HS-27A (cell line): ENCODE measurements around the gene INKA1.
A peak's percentile ranks its signal among the peaks of the same experiment; 100 is the strongest.

Experiments
- DNase-seq: peaks from one replicate; pipeline ENCODE4 v3.0.0-alpha.2; 2012; ENCODE audit warnings: low read depth, missing footprints

INKA1 gene

DNA sequence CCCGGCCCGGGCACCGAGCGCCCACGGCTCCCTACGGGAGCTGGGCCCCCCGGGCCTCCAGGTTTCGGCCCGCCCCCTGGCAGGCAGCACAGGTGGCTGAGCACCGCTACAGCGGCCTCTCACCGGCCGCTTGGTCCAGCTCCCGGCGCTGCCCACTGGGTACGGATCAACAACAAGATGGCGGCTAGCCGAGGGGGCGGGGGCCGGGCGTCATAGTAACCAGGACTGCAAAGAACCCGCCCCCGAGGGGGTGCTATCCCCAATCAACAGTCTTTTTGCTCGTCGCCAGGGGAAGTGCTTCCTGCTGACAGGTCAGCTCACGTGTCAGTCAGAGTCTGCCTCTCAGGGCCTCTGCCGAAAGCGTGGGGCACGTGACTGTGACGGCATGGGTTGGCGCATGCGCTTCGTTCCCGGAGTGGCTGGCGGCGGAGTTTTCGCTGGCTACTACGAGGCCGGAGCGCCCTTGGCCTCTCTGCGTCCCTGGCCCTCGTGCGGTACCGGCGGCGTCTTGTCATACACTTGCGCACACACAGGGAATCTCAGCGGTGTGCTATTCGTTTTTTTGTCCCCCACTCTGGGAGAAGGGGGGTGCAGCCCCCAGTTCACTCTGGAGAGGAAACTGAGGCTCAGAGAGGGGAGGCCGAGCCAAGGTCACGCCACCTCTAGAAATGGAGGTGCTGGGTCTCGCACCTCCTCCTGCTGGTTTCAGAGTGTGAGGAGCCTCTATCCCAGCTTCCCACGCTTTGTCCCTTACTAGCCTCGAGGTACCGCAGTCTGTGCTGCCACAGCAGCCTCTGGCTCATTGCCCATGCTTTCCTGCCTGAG lies 16.5 kb upstream of the INKA1 start, which contains the start of gene IP6K1:
Gene IP6K1 (minus strand): TSS at position 186 of the 825 bp plus-strand sequence. CDS start 38,502 bp downstream, outside the sequence.
- peak; percentile 100 for DNase-seq

DNA sequence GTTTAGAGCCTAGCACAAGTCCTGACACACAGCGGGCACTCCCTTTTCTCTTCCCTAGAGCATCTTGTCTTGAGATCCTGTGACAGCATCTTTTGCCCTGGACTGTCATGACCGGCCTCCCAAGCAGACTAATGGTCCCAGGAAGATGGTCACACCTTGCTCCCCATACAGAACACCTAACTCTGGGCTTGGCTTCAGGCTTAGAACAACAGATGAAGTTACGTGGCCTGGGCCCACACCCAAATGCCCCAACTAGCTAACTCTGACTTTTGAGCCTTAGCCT lies 15.9 kb upstream of the INKA1 start:
- DNase-seq: no peak

DNA sequence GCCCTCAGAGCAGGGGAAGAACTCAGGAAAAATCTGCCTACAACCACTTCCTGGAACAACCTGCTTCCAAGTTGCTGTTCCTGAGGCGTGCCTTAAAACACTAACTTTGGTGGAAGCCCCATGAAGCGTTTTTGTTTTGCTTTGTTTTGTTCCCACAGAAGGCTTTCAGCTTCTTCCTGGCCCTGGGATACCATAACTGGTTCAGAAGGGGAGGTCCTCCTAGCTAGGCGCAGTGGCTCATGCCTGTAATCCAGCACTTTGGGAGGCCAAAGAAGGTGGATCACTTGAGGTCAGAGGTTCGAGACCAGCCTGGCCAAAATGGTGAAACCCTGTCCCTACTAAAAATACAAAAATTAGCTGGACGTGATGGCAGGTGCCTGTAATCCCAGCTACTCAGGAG lies 15.5 kb upstream of the INKA1 start:
- no peak for DNase-seq

DNA sequence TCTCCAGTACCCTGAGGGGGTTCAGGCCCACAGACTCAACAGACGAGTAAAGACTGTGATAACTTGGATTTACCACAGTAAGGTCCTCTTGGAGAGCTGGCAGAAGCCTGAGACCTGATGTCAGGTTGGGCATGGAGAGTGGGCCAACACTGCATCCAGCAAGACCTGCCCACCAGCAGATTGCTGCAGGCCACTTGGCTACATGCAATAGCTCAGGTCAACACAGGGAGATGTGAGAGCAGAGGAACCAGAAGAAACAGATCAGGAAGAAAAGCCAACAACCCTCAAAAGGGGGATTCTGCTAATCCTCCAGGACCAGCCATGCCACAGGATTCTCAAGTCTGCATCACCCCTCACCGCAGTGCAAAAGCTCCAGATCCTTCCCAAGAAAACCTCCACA lies 15.0 kb upstream of the INKA1 start:
- no peak for DNase-seq

DNA sequence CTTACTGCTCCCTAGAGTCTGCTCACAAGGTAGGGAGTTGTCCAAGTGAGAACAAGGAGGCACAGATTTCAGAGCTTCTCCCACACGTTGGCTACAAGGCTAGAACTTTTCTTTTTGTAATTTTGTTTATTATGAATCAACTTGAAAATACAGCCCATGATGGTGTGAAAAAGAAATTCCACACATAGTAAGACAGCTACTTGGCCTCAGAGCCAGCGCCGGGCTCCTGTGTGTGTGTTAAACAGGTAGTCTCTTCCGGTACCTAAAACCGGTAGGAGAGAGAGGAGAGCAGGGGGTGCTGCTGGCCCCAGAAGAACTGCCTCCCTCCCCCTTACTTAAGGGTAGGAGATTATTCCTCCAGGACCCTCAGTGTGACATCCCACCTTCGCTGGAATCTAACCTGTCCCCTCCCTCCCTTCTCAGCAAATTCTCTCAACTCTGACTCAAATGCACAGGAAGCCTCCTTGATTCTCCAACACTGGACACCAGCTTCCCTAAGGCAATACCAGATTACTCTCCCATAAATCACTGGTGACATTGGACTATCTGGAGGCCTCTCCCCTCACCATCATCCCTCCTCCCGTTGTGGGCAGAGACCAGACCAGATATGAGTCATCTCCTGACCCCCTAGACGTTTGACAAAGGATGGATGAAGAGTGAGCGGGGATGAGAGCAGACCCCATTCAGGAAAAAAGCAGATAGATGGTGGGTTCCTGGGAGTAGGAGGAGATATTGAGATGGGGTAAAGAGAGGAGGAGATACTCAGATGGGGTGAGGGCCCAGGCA lies 12.2 kb upstream of the INKA1 start:
- DNase-seq: no peak

DNA sequence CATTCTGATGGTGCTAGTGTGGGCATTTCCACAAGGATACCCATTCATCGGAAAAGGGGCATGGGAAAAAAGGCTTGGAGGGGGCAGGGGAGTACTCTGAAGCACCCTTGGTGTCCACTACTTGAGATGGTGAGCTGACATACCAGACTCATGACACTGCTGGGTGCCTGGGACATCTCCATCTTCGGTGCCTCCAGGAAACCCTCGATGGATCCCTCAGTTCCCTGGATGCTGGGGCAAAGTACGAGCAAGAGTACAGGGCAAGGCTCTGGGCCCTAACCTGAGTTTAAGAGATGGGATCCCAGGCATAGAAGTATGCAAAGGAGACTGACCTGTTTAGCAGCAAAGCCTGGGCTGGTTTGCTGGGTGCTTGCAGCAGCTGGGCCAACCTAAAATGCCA lies 11.5 kb upstream of the INKA1 start:
- DNase-seq: no peak

DNA sequence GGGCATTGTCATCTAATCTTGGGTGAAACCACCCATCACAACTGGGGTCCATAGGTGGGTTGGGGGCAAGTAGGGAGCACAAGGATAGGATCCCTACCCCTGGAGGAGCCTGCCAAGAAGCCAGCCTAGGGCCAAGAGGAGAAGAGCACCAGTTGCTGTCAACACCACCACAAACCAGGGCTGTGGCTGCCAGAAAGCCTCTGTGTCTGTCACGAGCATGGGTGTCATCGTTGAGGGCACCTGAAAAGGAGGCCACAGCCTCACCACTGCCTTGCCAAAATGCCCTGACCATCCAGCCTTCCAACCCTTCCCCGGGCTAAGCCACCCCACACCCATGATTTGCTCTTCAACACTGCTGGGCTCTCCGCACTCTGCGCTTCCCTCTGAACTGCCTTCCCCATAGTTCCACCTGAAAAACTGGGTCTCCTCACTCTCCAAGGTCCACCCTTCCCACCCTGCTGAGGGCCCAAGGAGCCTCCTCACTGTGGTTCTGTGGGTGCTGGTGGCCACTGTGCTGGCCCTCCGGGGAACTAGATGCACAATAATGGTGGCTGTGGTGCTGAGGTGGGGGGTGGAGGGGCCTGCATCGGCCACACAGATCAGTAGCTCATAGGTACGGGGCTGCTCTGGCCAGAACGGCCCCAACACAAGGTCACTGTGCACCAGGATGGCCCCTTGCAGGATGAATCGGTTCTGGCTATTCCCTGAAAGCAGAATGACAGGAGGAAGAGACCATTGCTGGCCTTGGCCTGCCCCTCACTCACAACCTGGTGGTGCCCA lies 10.5 kb upstream of the INKA1 start:
- no peak for DNase-seq

DNA sequence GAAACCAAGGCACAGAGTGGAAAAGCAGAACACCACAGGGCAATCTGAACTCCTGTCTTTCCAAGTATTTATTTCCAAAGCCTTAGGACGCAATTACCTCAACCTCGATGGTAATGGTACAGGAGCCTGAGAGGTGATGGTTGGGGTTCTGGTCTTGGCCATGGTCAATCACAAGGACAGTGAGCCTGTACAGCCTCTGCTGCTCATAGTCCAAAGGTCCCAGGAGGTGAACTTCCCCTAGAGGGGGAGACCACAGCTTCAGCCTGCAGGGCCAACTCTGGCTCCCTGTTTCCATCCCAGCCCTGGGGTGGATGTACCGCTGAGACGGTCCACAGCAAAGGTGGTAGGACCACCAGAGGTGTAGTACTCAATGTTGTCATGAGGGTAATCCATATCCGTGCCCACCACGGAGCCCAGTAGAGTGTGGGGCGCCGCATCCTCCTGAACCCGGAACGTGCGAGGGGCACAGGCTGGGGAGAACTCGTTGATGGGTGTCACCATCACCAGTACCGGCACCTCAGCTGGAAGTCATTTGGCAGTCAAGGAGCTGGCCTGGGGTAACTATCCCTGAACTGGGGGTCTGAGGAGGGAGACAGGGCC lies 9.5 kb upstream of the INKA1 start:
- no peak for DNase-seq

DNA sequence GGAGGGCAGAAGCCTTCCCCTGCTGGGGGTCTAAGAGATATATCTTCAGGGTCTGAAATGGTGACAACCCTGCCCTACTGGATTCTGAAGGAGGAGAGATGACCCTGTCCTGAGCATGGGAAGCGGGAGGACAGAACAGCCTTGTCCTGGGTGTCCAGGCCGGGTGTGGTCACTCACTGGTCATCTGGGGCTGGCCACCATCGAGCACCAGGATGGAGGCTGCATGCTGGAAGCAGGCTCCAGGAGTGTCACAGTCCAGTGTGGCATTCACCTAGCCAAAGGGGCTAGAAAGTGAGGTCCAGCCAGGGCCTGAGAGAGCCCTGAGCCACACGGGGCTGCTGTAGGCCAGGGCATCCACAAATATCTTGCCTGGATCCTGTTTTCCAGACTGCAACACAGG lies 8.6 kb upstream of the INKA1 start:
- no peak for DNase-seq

DNA sequence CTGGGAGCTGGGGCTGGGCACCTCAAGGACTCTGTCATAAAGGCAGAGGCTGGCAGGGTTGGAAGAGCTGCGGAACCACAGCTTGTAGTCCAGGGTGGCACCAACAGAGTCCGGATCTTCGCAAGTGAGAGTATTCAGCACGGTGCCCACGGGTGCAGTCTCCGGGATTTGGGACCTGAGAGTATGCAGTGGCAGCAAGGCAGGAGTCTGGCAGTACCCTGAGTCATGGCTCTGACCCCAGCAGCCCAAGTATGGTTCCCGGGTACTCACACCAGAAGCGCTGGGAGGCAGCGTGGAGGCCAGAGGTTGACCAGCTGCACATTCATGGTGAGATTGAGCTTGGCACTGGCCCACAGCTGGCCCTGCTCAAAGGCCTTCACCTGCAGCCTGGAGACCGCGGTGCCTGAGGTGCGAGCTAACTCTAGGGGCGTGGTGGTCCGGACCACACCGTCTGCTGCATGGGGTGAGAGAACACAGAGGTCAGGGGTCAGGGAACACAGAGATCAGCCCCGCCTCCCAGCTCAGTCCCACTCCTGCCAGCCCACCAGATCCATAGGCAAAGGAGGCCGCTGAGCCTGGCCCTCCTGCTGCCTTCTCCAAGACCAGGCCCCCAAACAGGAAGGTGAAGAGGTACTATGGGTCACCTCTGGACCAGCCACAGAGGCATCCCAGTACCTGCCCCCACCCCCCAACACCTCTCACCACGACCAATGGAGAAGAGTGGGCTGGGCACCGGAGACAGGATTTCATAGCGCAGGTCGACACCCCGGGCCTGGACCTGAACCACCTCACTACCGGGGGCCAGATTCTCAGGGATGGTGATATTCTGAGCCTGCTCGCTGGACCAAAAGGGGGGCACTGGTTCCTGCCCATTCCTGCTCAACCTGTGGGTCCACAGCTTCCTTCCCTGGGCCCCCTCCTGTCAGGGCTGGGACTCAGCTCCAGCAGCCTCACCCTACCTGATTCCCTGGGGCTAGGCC lies 7.8 kb upstream of the INKA1 start:
- no peak for DNase-seq

DNA sequence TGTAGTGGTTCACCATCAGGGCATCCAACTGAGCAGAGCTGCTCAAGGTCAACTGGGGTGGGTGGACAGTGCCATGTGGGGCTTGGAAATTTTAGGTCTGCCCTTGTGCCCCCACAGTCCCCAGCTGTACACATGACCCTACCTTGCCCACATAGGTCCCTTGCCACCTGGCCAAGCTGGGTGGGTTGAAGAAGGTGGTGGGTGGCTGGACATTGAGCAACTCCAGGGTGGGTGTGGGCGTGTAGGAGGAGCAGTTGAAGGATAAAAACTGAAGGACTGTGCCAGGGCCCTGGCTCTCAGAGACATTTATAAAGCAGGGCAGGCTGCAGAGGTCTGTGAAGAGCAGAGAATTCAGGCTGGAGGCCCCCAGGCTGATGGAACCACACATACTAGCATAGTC lies 4.0 kb upstream of the INKA1 start:
- no peak for DNase-seq

DNA sequence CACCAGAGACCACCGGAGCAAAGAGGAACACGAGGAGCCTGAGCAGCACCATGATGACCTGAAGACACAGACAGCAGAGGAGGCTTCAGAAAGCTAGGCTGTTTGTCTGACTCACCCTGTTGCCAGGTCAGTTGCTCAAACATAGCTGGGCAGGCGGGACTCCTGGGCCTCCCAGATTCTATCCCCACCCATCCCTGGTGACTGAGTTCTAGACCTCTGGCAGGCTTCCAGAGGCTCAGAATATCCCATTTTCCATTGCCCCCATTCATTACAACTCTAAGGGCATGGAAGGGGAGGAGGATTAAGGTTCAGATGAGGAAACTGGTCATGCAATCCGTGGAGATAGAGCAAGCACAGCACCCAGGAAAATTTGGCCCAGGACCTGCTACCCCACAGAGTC lies 3.3 kb upstream of the INKA1 start, which contains the start of gene CDHR4:
Gene CDHR4 (minus strand): TSS at position 113 of the 400 bp plus-strand sequence. CDS start 61 bp downstream, at position 52.
- DNase-seq: peak; percentile 47

DNA sequence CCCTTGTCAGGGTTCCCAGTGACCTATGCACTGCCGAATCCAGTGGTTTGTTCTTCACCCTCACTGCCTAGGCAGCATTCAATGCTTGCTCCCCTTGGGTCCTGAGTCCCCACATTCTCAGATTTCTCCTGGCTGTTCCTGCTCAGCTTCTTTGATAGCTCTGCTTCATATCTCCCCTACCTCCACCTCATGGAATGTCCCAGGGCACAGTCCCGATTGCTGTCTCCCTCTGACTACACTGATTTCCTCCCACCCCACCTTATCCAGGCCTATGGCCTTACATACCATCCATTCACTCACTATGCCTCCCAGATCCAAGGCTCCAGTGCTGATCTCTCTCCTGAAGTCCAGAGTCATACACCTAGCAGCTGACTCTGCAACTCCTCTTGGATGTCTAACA lies 1.9 kb upstream of the INKA1 start:
- DNase-seq: no peak

DNA sequence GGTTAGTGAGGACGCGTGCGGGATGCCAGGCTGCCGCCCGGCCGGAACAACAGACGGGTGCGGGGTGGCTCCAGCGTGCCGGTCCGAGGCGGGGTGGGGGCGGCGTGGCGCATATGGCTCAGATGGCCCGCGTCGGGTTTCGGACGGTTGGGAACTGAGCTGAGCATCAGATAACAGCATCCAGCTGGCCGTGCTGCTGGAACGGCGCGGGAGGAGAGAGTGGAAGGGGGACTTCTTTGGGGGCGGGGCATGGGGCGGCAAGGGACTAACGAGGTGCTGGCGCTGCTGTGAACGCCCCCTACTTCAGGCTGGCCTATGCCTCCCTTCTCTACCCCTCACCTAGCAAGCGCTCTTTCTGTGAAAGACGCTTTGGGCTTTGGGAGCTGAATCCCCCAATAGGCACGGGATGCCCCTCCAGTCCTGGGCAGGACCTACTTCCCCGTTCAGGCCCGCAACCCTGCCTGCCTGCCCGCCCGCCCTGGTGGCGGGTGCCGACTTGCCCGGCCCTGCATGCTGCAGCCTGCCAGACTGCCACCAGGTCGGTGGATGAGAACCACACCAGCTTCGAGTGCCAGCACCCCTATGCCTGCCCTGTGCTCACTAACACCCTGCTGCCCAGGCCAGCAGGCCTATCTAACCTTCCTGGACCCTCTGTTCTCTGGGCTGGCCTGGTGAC lies 542 bp downstream of the INKA1 start:
- no peak for DNase-seq

DNA sequence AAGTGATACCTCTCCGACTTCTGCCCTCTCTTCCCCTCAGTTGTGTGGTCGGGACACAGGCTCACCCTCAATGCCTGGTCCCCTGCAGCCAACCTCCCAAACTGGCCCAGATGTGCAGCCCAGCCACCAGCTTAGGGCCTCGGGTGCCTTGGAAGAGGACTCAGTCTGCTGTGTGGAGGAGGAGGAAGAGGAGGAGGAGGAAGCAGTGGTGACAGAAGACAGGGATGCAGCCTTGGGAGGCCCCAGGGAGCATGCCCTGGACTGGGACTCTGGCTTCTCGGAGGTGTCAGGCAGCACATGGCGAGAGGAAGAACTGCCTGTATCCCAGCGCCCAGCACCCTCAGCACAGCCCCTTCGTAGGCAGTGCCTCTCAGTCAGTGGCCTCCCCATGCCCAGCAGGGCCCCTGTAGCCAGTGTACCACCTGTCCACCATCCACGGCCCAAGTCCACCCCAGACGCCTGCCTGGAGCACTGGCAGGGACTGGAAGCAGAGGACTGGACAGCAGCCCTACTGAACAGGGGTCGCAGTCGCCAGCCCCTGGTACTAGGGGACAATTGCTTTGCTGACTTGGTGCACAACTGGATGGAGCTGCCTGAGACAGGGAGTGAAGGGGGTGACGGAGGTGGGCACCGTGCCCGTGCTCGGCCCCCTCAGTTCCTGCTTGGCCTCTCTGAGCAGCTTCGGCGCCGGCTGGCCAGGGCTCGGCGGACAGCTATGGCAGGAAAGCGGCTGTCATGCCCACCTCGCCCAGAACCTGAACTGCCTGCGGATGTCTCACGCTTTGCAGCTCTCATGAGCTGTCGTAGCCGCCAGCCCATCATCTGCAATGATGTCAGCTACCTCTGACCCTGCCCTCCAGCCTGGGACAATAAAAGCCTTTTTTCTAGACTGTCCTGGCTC lies 1.3 kb downstream of the INKA1 start:
- no peak for DNase-seq

DNA sequence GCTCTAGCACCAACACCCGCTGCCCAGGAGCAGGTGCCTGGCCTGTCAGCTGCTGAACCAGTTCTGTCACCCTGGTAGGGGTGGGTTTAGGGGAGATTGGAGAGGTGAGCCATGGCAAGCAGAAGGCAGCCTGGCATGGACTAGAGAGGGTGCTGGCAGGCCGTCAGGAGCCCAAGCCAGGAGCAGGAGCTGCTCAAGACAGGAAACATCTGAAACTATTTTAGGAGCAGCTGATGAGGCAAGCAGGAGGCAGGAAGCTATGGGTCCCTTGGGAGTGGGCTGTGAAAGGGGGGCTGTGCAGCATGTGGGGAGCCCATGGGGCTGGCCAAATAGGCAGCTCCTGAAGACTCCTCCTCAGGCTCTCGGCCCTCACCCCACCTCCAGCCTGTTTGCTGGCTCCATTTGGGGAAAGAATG lies 2.3 kb downstream of the INKA1 start:
- DNase-seq: no peak

DNA sequence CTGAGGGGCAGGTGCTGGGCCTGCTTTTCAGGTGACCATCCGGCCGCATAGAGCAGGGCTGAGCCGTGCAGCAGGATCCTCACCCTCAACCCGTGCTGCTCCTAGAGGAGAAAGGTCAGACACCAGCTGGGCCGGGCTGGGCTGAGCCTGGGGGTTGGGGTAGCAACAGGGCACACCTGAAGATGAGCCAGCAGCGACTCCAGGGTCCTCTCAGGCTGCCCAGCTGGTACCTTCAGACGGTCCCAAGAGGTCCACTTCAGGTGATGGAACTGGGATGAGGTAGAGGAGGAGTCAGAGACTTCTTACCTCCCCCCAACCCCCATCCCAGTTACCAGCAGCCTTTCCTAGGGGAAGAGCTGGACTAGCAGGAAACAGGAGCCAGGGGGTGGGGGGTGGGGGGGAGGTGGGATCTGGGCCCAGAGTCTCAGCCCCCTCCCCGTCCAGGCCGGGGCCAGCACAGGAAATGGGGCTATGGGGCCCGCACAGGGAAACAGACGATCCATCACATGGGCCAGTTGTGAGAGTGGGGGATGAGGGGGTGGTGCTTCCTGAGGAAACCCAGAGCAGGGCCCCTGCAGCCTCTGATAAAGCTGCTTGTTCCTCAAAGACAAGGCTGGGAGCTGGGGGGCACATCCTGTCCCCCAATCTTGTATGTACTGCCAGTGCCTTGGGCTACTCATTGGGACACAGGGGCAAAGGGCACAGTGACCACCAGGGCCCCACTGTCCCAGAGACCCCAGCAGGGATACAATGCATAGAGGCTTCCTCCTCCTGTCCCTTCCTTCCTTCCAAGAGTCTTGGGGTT lies 3.0 kb downstream of the INKA1 start:
- no peak for DNase-seq

DNA sequence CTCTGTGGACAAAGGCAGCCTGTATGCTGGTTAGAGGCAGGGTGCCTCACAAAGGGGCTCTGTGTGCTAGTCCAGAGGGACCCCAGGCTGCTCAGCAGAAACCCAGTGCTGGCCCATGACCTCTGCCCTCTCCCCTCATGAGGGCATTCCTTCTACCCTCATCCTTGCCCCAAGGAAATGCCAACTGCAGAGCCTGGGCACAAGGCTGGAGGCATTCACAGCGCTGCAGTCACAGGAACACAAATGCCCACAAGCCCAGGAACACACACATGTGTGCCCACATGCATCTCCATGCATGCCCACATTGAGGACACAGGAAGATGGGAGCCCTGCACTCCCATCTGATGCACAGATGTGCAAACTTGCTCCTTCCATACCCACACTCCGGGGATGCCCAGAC lies 3.8 kb downstream of the INKA1 start:
- DNase-seq: no peak
